Measurements from ENCODE around the gene GRAMD1C. TPM values are rescaled to one million over a fixed set of nuclear protein-coding genes. Genes with fewer than 3 reads are reported as not detected.

Gene GRAMD1C
- total and polyA plus RNA-seq, 2 donors (not counting 3 experiments of a cell fraction or from before 2014, with no cell fraction given): 7.0 to 24.0 TPM

- H4K20me1 ChIP-seq (replicated peaks; ENCODE audit: control insufficient read depth, extremely low read depth, insufficient read depth, low read length): no peaks in the 10 kb centered on the region
- no peaks in the 10 kb centered on the region for H3K9me3 ChIP-seq (replicated peaks; ENCODE audit: control insufficient read depth, insufficient read depth, low read length)
- intact Hi-C loops (cut with micrococcal nuclease): loop anchor here (2.0 kb wide), 1 partner anchor 292 kb away; no protein-coding TSS in a partner anchor
- dilution Hi-C loops (cut with MboI; ENCODE audit: extremely low pct_ligation_motif_present, low sequenced_read_pairs): no loop called here
- no peaks in the 10 kb centered on the region for H3K79me2 ChIP-seq (ENCODE audit: control insufficient read depth, insufficient read depth, low read length)
- BruUV-seq (replicated peaks): no TSS peak
- POLR2A ChIA-PET: interaction anchor here (0.9 to 1.4 kb wide), 2 partner anchors 47 to 84 kb away, joined by 3 to 4 read pairs; partner anchors contain the start of genes ATP6V1A and NAA50
- no peaks in the 10 kb centered on the region for H3K9me1 ChIP-seq (replicated peaks; ENCODE audit: control insufficient read depth, extremely low read depth, insufficient read depth, low read length)
- H3K4me1 ChIP-seq (ENCODE audit: control insufficient read depth, extremely low read depth, insufficient read depth, low read length): peaks cover 23% of the 10 kb centered on the region
- H3K4me2 ChIP-seq (ENCODE audit: insufficient read depth, low read length): peak overlapping the region; percentile 78
- H3K9ac ChIP-seq (replicated peaks; ENCODE audit: extremely low read depth, insufficient read depth, low read length): peak overlapping the region; percentile 72
- no peak overlapping the region for H3K4me3 ChIP-seq (replicated peaks in 1 of 3; ENCODE audit: insufficient read depth in 1 of 3, low read depth in 1 of 3, low read length in 3 of 3)
- TF ChIP-seq JUN (IDR thresholded peaks at IDR 0.05; ENCODE audit: borderline replicate concordance, insufficient read depth, insufficient read length, low read depth): no peak
- H3K36me3 ChIP-seq (ENCODE audit: control insufficient read depth in 2 of 2, extremely low read depth in 1 of 2, insufficient read depth in 2 of 2, low read length in 2 of 2): no peaks in the 10 kb centered on the region
- CTCF ChIA-PET: interaction anchor here (1.3 to 1.4 kb wide), 2 partner anchors 47 to 325 kb away, joined by 3 to 4 read pairs; no protein-coding TSS in a partner anchor
- DNase-seq (ENCODE audit: low read depth, low spot score) (peak; percentile 74), FAIRE-seq (no peak)
- no peaks in the 10 kb centered on the region for H3K27me3 ChIP-seq (ENCODE audit: control insufficient read depth in 2 of 2, insufficient read depth in 2 of 2, low read length in 2 of 2)
- H3K27ac ChIP-seq (ENCODE audit: insufficient read depth, low read depth, low read length): peak overlapping the region; percentile 98
- no peak overlapping the region for H2AFZ ChIP-seq (ENCODE audit: low read depth, low read length)
These were observed 7.6 kb upstream of the GRAMD1C start for GRCh38 chr3:113831103-113831355.

- no peaks in the 10 kb centered on the region for H3K79me2 ChIP-seq (ENCODE audit: control insufficient read depth, insufficient read depth, low read length)
- H3K9me3 ChIP-seq (replicated peaks; ENCODE audit: control insufficient read depth, insufficient read depth, low read length): no peaks in the 10 kb centered on the region
- H2AFZ ChIP-seq (ENCODE audit: low read depth, low read length): no peak overlapping the region
- no peak overlapping the region for H3K4me3 ChIP-seq (replicated peaks in 1 of 3; ENCODE audit: insufficient read depth in 1 of 3, low read depth in 1 of 3, low read length in 3 of 3)
- DNase-seq (ENCODE audit: low read depth, low spot score): no peak
- BruUV-seq (replicated peaks): no TSS peak
- no peak for TF ChIP-seq MAX (IDR thresholded peaks at IDR 0.05; ENCODE audit: insufficient read depth, insufficient read length)
- TF ChIP-seq POLR2AphosphoS5 (IDR thresholded peaks at IDR 0.05; ENCODE audit: insufficient read depth, low read depth, low read length): no peak
- dilution Hi-C loops (cut with MboI; ENCODE audit: extremely low pct_ligation_motif_present, low sequenced_read_pairs) (no loop called here), intact Hi-C loops (cut with micrococcal nuclease) (no loop called here)
- POLR2A ChIA-PET: no interaction called here
- no peak overlapping the region for H3K9ac ChIP-seq (replicated peaks; ENCODE audit: extremely low read depth, insufficient read depth, low read length)
- CTCF ChIA-PET: no interaction called here
- no peaks in the 10 kb centered on the region for H3K27me3 ChIP-seq (ENCODE audit: control insufficient read depth in 2 of 2, insufficient read depth in 2 of 2, low read length in 2 of 2)
- peaks cover 23% of the 10 kb centered on the region for H3K4me1 ChIP-seq (ENCODE audit: control insufficient read depth, extremely low read depth, insufficient read depth, low read length)
- peak overlapping the region; percentile 24 for H3K27ac ChIP-seq (ENCODE audit: insufficient read depth, low read depth, low read length)
- no peaks in the 10 kb centered on the region for H3K36me3 ChIP-seq (ENCODE audit: control insufficient read depth in 2 of 2, extremely low read depth in 1 of 2, insufficient read depth in 2 of 2, low read length in 2 of 2)
- FAIRE-seq: no peak
- no peaks in the 10 kb centered on the region for H3K9me1 ChIP-seq (replicated peaks; ENCODE audit: control insufficient read depth, extremely low read depth, insufficient read depth, low read length)
- no peaks in the 10 kb centered on the region for H4K20me1 ChIP-seq (replicated peaks; ENCODE audit: control insufficient read depth, extremely low read depth, insufficient read depth, low read length)
- H3K4me2 ChIP-seq (ENCODE audit: insufficient read depth, low read length): no peak overlapping the region
These were observed 6.0 kb upstream of the GRAMD1C start for GRCh38 chr3:113832477-113833164.

Data from endothelial cell of umbilical vein (primary cell).